ENCODE measurements around the gene CYP4F2.

DNA sequence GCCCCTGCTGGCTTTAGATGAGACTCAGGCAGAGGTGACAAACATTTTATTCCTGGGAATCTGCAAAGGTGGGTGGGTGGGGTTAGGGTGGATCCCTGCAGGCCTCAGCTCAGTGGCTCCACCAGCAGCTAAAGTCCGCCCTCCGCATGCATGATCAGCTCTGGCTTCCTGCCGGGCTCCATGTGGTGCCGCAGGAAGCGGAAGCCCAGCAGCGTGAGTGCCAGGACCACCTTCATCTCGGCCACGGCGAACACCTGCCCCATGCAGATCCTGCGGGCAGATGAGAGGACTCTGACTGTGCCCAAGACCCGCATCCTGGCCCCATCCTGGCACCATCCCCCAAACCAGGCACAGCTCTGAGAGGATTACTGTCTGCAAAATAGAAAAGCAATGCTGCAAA lies 26.3 kb downstream of the CYP4F2 start:
- TF ChIP-seq, protein P1, sequence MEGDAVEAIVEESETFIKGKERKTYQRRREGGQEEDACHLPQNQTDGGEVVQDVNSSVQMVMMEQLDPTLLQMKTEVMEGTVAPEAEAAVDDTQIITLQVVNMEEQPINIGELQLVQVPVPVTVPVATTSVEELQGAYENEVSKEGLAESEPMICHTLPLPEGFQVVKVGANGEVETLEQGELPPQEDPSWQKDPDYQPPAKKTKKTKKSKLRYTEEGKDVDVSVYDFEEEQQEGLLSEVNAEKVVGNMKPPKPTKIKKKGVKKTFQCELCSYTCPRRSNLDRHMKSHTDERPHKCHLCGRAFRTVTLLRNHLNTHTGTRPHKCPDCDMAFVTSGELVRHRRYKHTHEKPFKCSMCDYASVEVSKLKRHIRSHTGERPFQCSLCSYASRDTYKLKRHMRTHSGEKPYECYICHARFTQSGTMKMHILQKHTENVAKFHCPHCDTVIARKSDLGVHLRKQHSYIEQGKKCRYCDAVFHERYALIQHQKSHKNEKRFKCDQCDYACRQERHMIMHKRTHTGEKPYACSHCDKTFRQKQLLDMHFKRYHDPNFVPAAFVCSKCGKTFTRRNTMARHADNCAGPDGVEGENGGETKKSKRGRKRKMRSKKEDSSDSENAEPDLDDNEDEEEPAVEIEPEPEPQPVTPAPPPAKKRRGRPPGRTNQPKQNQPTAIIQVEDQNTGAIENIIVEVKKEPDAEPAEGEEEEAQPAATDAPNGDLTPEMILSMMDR (IDR thresholded peaks at IDR 0.05 in 4 of 5, conservative IDR thresholded peaks at IDR 0.05 in 1 of 5) = no peak
- TF ChIP-seq POLR2A (IDR thresholded peaks at IDR 0.05) = no peak
